OCI-LY1 (cell line): ENCODE measurements around the gene E2F3.

Experiments used
- CTCF ChIP-seq: fragments of 200-600 bp; sonication (generic), shearing (Covaris generic); IDR thresholded peaks from 2 replicates; pipeline ENCODE4 v1.5.1; 2017; ENCODE audit warnings: mild to moderate bottlenecking, antibody characterized with exemption, low read length, moderate library complexity, mixed read lengths
- EZH2 ChIP-seq: fragments of 200-600 bp; sonication (generic), shearing (Covaris generic); IDR thresholded peaks from 2 replicates; pipeline ENCODE4 v1.8.0; 2017; ENCODE audit warnings: borderline replicate concordance, mixed run types, mild to moderate bottlenecking, antibody characterized with exemption, low read length, moderate library complexity, mixed read lengths

GRCh38 chr6:20360471-20361119, 41.1 kb upstream of the E2F3 start:
- TF ChIP-seq CTCF: no peak
- TF ChIP-seq EZH2: no peak
